HG03095 (cell line): ENCODE measurements around the gene KCNMA1.

ENCODE experiments used
- ATAC-seq: cut with Tn5 transposase; IDR thresholded peaks from one replicate; pipeline ENCODE4 v1.9.1; 2021; ENCODE audit warnings: moderate library complexity; ENCODE audit not compliant: unreplicated experiment

KCNMA1 gene

DNA sequence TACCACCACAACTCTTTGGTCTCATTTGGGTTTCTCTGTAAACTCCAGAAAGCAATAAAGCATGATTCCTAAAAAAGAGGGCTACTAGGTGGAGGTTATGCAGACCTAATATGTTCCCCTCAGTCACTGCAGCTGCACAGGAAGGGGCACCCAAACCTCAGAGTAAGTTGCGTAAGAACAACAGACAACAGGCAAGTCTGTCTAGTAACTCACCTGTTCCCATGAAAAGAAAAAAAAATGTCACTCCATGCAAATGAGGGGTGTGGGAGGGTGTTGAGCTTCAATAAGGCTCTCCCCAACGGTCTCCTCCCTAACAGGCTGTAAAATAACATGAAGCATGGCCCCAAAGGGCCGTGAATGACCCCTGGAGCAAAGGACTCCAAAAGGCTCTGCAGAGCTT is 461.4 kb downstream of the KCNMA1 start:
- no peak for ATAC-seq

GRCh38 chr10:77175631-77176222 is 461.9 kb downstream of the KCNMA1 start:
- ATAC-seq, result no peak

DNA sequence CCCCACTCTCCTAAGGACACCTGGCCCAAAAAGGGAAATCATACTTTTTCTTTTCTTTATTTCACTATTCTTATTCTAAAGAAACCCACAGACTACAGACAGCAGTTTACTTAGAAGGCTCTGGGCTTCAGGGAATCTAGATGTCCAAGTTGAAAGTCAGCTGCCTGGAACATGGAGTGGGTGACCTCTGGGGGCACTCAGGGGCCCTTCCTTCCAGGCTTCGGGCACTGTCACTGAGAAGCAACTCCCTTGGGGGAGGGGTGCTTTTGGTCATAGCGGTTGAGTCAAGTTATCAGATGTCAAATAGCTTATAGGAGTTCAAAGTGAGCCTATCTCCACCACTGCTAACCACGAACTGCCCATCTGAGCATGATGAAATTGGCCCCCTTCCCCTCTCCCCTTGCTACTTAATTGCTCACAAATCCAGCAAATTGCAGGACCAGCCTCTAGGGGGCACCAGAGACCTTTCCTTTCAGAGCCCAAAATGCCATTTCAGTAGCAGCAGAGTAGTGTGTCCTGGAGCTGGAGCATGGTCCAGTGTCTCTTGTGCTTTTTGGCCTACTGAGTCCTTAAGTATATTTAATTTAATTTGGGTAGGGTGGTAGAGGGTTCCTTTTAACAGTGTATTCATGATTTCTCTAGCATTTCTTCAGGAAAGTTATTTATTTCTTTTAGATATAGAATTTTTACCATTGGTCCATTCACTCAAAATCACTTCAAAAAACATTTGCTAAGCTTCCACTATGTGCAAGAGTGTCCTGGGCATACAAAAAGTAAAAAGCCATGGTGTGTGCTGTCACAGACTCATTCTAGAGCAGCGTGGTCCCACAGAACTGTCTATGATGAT is 463.8 kb downstream of the KCNMA1 start:
- peak; percentile 54 for ATAC-seq

- ATAC-seq, result no peak
Observed at GRCh38 chr10:77172086-77172485, 465.5 kb downstream of the KCNMA1 start.

DNA sequence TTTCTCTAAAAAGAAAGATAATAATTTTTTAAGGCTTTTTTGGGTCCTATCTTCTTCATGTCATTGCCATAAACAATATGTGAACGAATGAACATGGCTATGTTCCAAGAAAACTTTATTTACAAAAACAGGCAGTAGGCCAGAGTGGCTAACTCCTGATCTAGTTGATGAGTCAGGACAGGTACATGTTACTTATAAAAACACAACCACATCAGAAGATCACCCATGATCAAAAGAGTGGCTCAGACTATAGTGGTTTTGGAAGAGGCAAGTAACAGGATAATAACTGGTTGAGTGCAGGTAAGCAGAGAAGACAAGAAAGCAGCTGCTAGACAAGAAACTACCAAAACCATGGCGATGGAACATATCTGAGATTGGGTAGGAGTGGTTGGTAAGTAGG is 468.7 kb downstream of the KCNMA1 start:
- no peak for ATAC-seq

GRCh38 chr10:77168161-77168560 is 469.4 kb downstream of the KCNMA1 start:
- no peak for ATAC-seq

DNA sequence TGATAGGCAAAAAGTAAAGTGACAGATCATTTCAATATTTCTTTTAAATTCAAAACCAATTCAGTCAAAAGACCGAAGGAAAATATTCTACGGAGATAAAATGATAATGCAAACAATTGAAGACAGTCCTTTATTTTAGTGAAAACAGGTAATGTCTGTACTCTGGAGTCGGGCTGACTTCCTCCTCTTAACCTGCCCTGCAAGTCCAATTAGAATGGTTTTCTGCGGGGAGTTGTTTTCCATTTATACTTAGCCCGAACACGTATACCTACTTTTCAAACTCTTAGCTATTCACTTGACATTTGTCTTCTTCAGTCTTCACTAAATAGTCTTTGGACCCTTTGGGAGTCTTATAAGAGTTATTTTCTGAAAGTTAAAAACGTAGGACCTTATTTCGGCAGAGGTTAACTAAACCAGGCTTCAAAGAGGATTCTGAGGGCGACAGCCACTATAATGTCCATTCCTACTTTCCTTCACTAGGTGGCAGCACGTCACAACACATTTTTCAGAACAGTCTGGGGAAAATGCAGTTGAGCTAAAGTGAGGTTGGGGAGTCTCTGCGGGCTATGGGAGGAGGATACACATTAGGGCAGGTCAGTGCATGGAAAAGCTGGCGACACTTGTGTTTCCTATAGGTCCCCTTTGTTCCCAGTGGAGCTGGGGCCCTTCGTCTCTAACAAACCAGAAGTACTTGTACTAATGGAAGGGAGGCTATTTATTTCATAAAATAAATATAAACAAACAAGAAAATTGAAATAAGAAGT is 472.0 kb downstream of the KCNMA1 start:
- ATAC-seq, result no peak

DNA sequence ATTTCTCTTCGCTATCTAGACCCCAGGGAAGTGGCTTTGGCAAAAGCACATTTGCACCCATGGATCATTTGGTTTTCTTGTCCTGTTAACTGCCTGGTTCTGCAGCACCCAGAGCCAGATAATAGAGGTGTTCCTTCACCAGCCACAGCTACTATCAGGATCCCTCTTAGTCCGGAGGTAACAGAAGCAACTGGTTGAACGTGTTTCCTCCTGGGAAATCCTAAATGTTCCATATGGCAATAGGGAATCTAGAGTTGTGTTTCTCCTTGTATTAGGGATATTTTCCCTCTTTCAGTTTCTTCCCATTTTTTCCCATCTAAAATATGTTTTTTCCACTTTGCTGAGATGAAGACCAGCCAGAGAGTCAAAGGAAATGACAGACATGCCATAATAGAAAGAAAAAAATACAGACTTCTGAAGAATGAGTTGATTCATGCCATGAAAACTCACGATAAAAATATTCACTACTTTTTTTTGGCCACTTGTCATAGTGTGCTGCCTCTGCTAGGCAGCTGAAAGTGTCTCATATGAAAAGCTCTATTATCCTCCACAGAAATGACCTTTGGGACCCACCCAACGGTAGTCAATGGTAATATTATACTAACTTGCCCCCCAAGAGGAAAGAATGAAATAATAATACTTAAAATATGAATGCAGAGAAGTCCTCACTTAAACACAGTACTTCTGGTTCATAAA is 472.8 kb downstream of the KCNMA1 start:
- ATAC-seq, result no peak

GRCh38 chr10:77163670-77164348 is 473.8 kb downstream of the KCNMA1 start:
- no peak for ATAC-seq

DNA sequence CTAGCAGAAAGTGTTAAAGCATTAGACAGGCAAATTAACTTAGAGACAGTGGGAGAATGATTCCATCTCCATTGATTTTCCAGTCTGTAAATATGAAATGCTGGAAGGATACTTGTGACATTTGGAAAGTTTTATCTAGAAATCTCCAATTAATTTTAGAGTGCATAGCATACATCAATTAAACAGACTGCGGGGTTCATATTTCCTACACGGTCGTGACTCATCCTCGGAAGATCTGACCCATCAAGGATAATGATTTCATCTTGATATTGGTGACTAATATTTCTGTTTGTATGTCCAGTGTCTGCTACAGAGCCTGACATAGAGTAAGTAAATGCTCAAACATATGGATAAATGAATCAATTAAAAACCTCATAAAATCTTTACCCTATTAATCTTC is 474.9 kb downstream of the KCNMA1 start:
- ATAC-seq, result no peak

- ATAC-seq, result no peak
Observed at GRCh38 chr10:77160679-77161078, 476.9 kb downstream of the KCNMA1 start.

DNA sequence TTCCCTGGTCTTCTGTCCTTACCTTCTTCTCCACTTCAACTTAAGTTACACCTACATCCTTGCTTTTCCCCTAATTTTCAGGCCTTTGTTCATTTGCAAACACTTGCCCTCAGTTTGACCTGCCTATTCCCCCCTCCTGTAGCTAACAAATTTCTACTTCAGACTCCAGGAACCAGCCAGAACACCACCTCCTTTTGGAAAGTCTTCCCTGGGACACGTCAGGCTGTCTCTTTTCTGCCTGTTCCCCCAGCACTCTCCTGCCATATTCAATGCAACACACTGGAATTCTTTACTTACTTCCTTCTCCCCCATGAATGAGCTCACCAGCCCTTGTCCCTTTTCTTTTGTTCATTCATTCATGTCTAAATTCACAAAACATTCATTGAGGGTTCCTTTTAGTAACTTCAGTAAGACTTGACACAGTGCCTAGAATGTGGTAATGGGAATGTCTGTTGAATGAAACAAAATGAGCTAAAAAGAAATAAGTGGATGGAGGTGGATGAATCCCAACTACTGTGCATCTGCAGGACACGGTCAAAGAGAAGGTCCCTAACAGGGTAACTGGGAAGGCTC is 478.0 kb downstream of the KCNMA1 start:
- ATAC-seq, result no peak

- ATAC-seq, result no peak
Observed at GRCh38 chr10:77158666-77159065, 478.9 kb downstream of the KCNMA1 start.

DNA sequence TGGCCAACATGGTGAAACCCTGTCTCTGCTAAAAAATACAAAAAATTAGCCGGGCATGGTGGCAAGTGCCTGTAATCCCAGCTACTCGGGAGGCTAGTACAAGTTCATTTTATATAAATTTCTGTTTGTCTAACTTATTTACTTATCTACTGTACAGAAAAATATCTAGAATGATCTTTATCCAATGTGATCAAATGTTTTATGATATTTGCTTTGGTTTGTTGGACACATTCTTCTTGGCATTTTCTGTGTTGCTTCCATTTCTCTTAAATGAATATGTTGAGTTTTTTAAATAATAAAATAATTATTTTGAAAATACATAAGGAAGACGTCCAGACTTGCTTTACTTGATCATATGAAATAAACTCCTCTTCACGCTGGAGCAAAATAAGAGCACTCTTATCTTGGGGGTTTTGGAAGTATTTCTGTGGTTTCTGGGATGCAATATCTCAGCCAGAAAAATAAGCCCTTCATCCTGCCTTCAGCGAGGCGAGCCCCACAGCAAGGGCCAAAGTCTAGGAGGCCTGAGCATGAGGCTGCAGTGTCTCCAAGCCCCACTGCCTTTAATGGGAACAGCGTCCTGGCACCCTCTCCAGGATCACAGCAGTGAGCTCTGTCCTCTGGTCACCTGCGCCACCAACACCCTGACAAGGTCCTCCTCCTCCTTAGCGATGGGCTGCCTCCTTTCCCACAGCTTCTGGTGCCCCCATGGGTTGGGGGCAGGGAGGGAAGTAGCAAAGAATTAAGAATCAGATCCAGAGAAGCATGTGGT is 480.2 kb downstream of the KCNMA1 start:
- ATAC-seq, result no peak

DNA sequence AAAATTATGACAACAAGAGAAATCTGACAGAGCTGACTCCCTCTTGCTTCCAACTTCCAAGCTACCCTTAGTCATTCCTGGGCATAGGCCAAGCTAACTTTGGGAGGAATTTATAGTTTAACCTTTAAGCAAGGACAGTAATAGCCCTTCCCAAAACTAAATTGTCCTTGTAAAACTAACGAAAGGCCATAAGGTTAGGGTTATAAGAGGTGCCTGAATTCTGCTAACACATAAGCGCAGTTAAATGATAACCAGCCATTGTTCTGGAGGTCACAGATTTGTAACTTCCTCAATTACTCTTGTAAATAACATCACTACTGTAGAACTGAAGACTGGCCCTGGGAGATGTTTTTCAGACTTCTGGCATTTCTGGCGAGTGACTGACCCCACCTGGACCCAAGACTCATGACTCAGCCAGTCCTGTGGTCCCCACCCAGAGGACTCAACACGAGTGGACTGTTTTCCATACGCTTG is 481.2 kb downstream of the KCNMA1 start:
- no peak for ATAC-seq

- no peak for ATAC-seq
Observed at GRCh38 chr10:77152256-77152655, 485.4 kb downstream of the KCNMA1 start.

DNA sequence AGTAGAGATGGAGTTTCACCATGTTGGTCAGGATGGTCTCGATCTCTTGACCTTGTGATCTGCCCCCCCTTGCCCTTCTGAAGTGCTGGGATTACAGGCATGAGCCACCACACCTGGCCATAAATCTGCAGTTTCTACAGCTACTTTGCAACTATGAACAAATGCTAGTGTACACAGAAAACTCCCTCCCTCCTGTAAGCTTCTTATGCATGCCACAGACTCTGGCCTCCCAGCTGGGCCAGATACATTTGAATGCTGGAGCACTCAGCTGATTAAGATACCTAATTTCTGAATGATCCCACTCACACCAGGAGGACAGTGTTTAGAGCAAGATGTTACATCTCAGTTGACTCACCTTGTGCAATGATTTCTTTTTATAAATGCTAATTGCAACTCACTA is 486.2 kb downstream of the KCNMA1 start:
- no peak for ATAC-seq

GRCh38 chr10:77149706-77150105 is 487.9 kb downstream of the KCNMA1 start:
- ATAC-seq, result no peak

GRCh38 chr10:77149001-77149400 is 488.6 kb downstream of the KCNMA1 start:
- ATAC-seq, result no peak
